ENCODE data around the gene ADGRA1.

Gene ADGRA1

GRCh38 chr10:133079836-133080682, 7.7 kb upstream of the ADGRA1 start:
- DNase-seq = no peak

- no peak for DNase-seq
These were observed 7.1 kb upstream of the ADGRA1 start for GRCh38 chr10:133080683-133081040.

- DNase-seq = no peak
These were observed 6.1 kb upstream of the ADGRA1 start for GRCh38 chr10:133081636-133082035.

- DNase-seq = no peak
These were observed 4.9 kb upstream of the ADGRA1 start for GRCh38 chr10:133082685-133083421.

- no peak for DNase-seq
These were observed 4.2 kb upstream of the ADGRA1 start for GRCh38 chr10:133083422-133084100.

GRCh38 chr10:133084491-133084890, 3.2 kb upstream of the ADGRA1 start:
- no peak for DNase-seq

- DNase-seq = no peak
These were observed 2.2 kb upstream of the ADGRA1 start for GRCh38 chr10:133085251-133086125.

GRCh38 chr10:133086247-133086646, 1.5 kb upstream of the ADGRA1 start:
- DNase-seq = no peak

GRCh38 chr10:133087045-133087678, 562 bp upstream of the ADGRA1 start:
- DNase-seq = no peak

GRCh38 chr10:133088179-133088955, 643 bp downstream of the ADGRA1 start:
- DNase-seq = no peak

- no peak for DNase-seq
These were observed 1.5 kb downstream of the ADGRA1 start for GRCh38 chr10:133088956-133089800.

- DNase-seq = no peak
These were observed 2.4 kb downstream of the ADGRA1 start for GRCh38 chr10:133090101-133090500.

- DNase-seq = no peak
These were observed 2.9 kb downstream of the ADGRA1 start for GRCh38 chr10:133090654-133091053.

- DNase-seq = no peak
These were observed 3.6 kb downstream of the ADGRA1 start for GRCh38 chr10:133091316-133091715.

GRCh38 chr10:133093291-133093690, 5.6 kb downstream of the ADGRA1 start:
- DNase-seq = no peak

GRCh38 chr10:133094286-133094685, 6.6 kb downstream of the ADGRA1 start:
- DNase-seq = no peak

- no peak for DNase-seq
These were observed 7.1 kb downstream of the ADGRA1 start for GRCh38 chr10:133094866-133095265.

GRCh38 chr10:133095586-133095985, 7.9 kb downstream of the ADGRA1 start:
- no peak for DNase-seq

GRCh38 chr10:133096616-133097269, 9.0 kb downstream of the ADGRA1 start:
- no peak for DNase-seq

GRCh38 chr10:133097418-133097817, 9.7 kb downstream of the ADGRA1 start:
- no peak for DNase-seq

All from CD4-positive, alpha-beta T cell treated with Interleukin-1 beta for 1 hour (primary cell).